GM18502 (cell line): ENCODE measurements around the gene PROK1.
A peak's percentile ranks its signal among the peaks of the same experiment; 100 is the strongest.
"Not testable (repeated sequence)": the region's sequence is repeated elsewhere in the genome, so short reads cannot be mapped to it uniquely, and the experiment has no call there.

Experiments used
- ATAC-seq: cut with Tn5 transposase; IDR thresholded peaks from one replicate; pipeline ENCODE4 v1.9.1; 2021; ENCODE audit warnings: mild to moderate bottlenecking; ENCODE audit not compliant: unreplicated experiment, poor library complexity

PROK1 gene

GRCh38 chr1:110450929-110451328 is at the start of gene PROK1:
Gene PROK1, plus strand, starts transcription at chr1:110451149. Its CDS starts 68 bp downstream, at chr1:110451217.
- no peak for ATAC-seq

- ATAC-seq, result no peak
These were observed 47.1 kb upstream of the PROK1 start for GRCh38 chr1:110403805-110404204.

- no peak for ATAC-seq
These were observed 46.5 kb upstream of the PROK1 start for GRCh38 chr1:110404401-110404800.

- ATAC-seq, result not testable (repeated sequence)
These were observed 44.5 kb upstream of the PROK1 start for GRCh38 chr1:110406407-110406806.

GRCh38 chr1:110407260-110408210 is 43.4 kb upstream of the PROK1 start, which contains the start of gene LAMTOR5:
Gene LAMTOR5, minus strand, starts transcription at chr1:110407694. Its CDS starts 74 bp downstream, at chr1:110407620.
- ATAC-seq, result peak; percentile 82

GRCh38 chr1:110408488-110408887 is 42.5 kb upstream of the PROK1 start:
- no peak for ATAC-seq

GRCh38 chr1:110409316-110409715 is 41.6 kb upstream of the PROK1 start:
- ATAC-seq, result no peak

GRCh38 chr1:110411173-110411735 is 39.7 kb upstream of the PROK1 start:
- no peak for ATAC-seq

GRCh38 chr1:110412576-110412975 is 38.4 kb upstream of the PROK1 start:
- no peak for ATAC-seq

- ATAC-seq, result not testable (repeated sequence)
These were observed 37.9 kb upstream of the PROK1 start for GRCh38 chr1:110413045-110413444.

- no peak for ATAC-seq
These were observed 32.2 kb upstream of the PROK1 start for GRCh38 chr1:110418729-110419128.

GRCh38 chr1:110420023-110420662 is 30.8 kb upstream of the PROK1 start:
- ATAC-seq, result no peak

GRCh38 chr1:110420874-110421793 is 29.8 kb upstream of the PROK1 start:
- ATAC-seq, result no peak

GRCh38 chr1:110424699-110425611 is 26.0 kb upstream of the PROK1 start:
- no peak for ATAC-seq

- no peak for ATAC-seq
These were observed 25.3 kb upstream of the PROK1 start for GRCh38 chr1:110425612-110426152.

- no peak for ATAC-seq
These were observed 24.1 kb upstream of the PROK1 start for GRCh38 chr1:110426854-110427253.

- no peak for ATAC-seq
These were observed 22.0 kb upstream of the PROK1 start for GRCh38 chr1:110428946-110429345.

GRCh38 chr1:110430366-110430765 is 20.6 kb upstream of the PROK1 start:
- no peak for ATAC-seq

- no peak for ATAC-seq
These were observed 20.0 kb upstream of the PROK1 start for GRCh38 chr1:110430901-110431300.
